GM23338 (cell line): ENCODE measurements around the gene PARP12. TPM values are rescaled to one million over a fixed set of nuclear protein-coding genes. Genes with fewer than 3 reads are reported as not detected.

ENCODE experiments used
- ATAC-seq: fragments of 200-7000 bp; cut with Tn5 transposase; 3 replicates; pipeline ENCODE4 v1.9.1; 2020
- DNase-seq: peaks from one replicate; pipeline ENCODE4 v3.0.0-alpha.2; 2015; ENCODE audit warnings: low spot score
- H2AFZ ChIP-seq: fragments of 200-600 bp; sonication (generic); 2 replicates; pipeline ENCODE4 v1.8.0; 2016; ENCODE audit warnings: antibody characterized with exemption, mild to moderate bottlenecking, moderate library complexity
- H3F3A ChIP-seq: fragments of 200-600 bp; sonication (generic); replicated peaks from 2 replicates; pipeline ENCODE4 v1.8.0; 2017; ENCODE audit warnings: antibody characterized with exemption, mixed run types, low read depth
- H3K27ac ChIP-seq: fragments of 200-600 bp; sonication (generic); 2 replicates; pipeline ENCODE4 v1.6.1; 2016; ENCODE audit warnings: low read depth
- H3K27me3 ChIP-seq: fragments of 200-600 bp; sonication (generic); 2 replicates; pipeline ENCODE4 v1.8.0; 2016; ENCODE audit warnings: mild to moderate bottlenecking, mixed run types, moderate library complexity; ENCODE audit not compliant: insufficient read depth
- H3K36me3 ChIP-seq: fragments of 200-600 bp; sonication (generic); 2 replicates; pipeline ENCODE4 v1.8.0; 2016; ENCODE audit warnings: mild to moderate bottlenecking; ENCODE audit not compliant: insufficient read depth
- H3K4me1 ChIP-seq: fragments of 200-600 bp; sonication (generic); 2 replicates; pipeline ENCODE4 v1.8.0; 2016; ENCODE audit warnings: mild to moderate bottlenecking, moderate library complexity; ENCODE audit not compliant: insufficient read depth
- H3K4me2 ChIP-seq: fragments of 200-600 bp; sonication (generic); 2 replicates; pipeline ENCODE4 v1.7.1; 2017; ENCODE audit warnings: mixed run types
- H3K4me3 ChIP-seq: fragments of 200-600 bp; sonication (generic); 2 replicates; pipeline ENCODE4 v1.6.1; 2016; ENCODE audit warnings: mixed run types
- H3K79me2 ChIP-seq: fragments of 200-600 bp; sonication (generic); replicated peaks from 2 replicates; pipeline ENCODE4 v1.8.0; 2017; ENCODE audit warnings: mild to moderate bottlenecking; ENCODE audit not compliant: insufficient read depth
- H3K9me2 ChIP-seq: fragments of 200-600 bp; sonication (generic); 2 replicates; pipeline ENCODE4 v1.8.0; 2017; ENCODE audit not compliant: insufficient read depth
- H4K20me1 ChIP-seq: fragments of 200-600 bp; sonication (generic); replicated peaks from 2 replicates; pipeline ENCODE4 v1.8.0; 2017; ENCODE audit warnings: mild to moderate bottlenecking; ENCODE audit not compliant: insufficient read depth
- H3K27ac Mint-ChIP-seq: 2 replicates; pipeline ENCODE4 v1.8.0; 2020; ENCODE audit warnings: inconsistent platforms, mild to moderate bottlenecking, moderate library complexity, mixed read lengths
- H3K27me3 Mint-ChIP-seq: 3 replicates; pipeline ENCODE4 v1.8.0; 2022; ENCODE audit warnings: low read depth, mild to moderate bottlenecking, moderate library complexity, mixed read lengths, inconsistent platforms; ENCODE audit not compliant: insufficient read depth, poor library complexity
- H3K36me3 Mint-ChIP-seq: 3 replicates; pipeline ENCODE4 v1.8.0; 2021; ENCODE audit warnings: low read depth, mild to moderate bottlenecking, inconsistent platforms, moderate library complexity, mixed read lengths
- H3K4me1 Mint-ChIP-seq: 3 replicates; pipeline ENCODE4 v1.8.0; 2020; ENCODE audit warnings: mild to moderate bottlenecking, inconsistent platforms, mixed read lengths
- H3K4me3 Mint-ChIP-seq: 3 replicates; pipeline ENCODE4 v1.8.0; 2021; ENCODE audit warnings: moderate library complexity, mild to moderate bottlenecking, inconsistent platforms, mixed read lengths
- H3K9me3 Mint-ChIP-seq: 3 replicates; pipeline ENCODE4 v1.8.0; 2020; ENCODE audit warnings: moderate library complexity, mild to moderate bottlenecking, inconsistent platforms, mixed read lengths
- EZH2phosphoT487 ChIP-seq: fragments of 200-600 bp; sonication (generic); IDR thresholded peaks from one replicate; pipeline ENCODE4 v1.8.1; 2018; ENCODE audit warnings: antibody characterized with exemption; ENCODE audit not compliant: unreplicated experiment
- STAT1 ChIP-seq: IDR thresholded peaks from one replicate; pipeline ENCODE4 v1.6.1; 2016; ENCODE audit warnings: antibody characterized with exemption; ENCODE audit not compliant: unreplicated experiment
- polyA plus RNA-seq: library from polyadenylated mRNA; unstranded; fragments of >200 nt; fragmentation: Nextera tagmentation; extraction: Ambion mirVana; gene quantifications from 2 replicates; pipeline ENCODE4 v1.2.1, GENCODE V29; 2016
- total RNA-seq: library from RNA; depleted of rRNA; stranded (reverse); fragments of >200 nt; shearing (Covaris generic); gene quantifications from 2 replicates; pipeline ENCODE4 v1.2.3, GENCODE V29; 2014
- TF ChIP-seq, protein P1 (sequence below): IDR thresholded peaks from one replicate; pipeline ENCODE4 v1.6.1; 2018; ENCODE audit warnings: antibody characterized with exemption; ENCODE audit not compliant: unreplicated experiment
- TF ChIP-seq, protein P2 (sequence below): fragments of 250-450 bp; sonication (Bioruptor Pico); IDR thresholded peaks from 2 replicates; pipeline ENCODE4 v1.5.0; 2020; ENCODE audit warnings: mild to moderate bottlenecking, moderate library complexity
- TF ChIP-seq, protein P3 (sequence below), 2 experiments: fragments of 200-600 bp in 1 of 2; sonication (generic) in 1 of 2; conservative IDR thresholded peaks; 2 replicates each; pipeline versions ENCODE4 v1.5.1 to v1.6.1; 2016 to 2017; ENCODE audit warnings: antibody characterized with exemption in 2 of 2, low read depth in 2 of 2, mild to moderate bottlenecking in 2 of 2, moderate library complexity in 1 of 2

PARP12 gene
- total and polyA plus RNA-seq, 2 experiments from 2014 or later = 2.7 to 10.3 TPM

DNA sequence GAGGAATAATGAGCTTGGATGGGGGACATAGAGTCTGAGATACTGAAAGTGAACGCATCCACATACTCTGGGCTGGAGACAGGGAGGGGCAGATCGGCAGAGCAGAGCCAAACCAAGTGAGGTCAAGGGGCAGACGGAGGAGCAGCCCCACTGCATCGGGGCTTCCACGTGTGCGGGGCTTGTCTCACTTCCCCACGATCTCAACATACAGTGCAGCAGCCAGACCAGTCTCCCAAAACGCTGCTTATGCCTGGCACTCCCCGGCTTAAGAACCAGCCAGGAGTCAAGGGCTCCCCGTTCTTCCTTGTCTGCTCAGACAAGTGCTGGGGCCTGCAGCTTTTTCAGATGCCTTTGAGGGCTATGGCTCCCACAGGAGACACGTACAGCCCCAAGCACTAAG is 43.6 kb downstream of the PARP12 start:
- no peak for DNase-seq
- Histone ChIP-seq H4K20me1 (no peaks in the 10 kb centered on the region), H3K4me2 (no peak overlapping the region), H3K9me2 (no peaks in the 10 kb centered on the region), H3K4me1 (no peaks in the 10 kb centered on the region), H3K27me3 (no peaks in the 10 kb centered on the region), H2AFZ (no peak overlapping the region), H3K27ac (no peak overlapping the region), H3K4me3 (no peak overlapping the region), H3K79me2 (no peaks in the 10 kb centered on the region), H3K36me3 (no peaks in the 10 kb centered on the region), H3F3A (no peaks in the 10 kb centered on the region)
- Mint-ChIP-seq H3K4me1 (no peaks in the 10 kb centered on the region), H3K27ac (no peak overlapping the region), H3K9me3 (no peaks in the 10 kb centered on the region), H3K36me3 (no peaks in the 10 kb centered on the region; the same call in 2 of the 3 replicates), H3K4me3 (no peak overlapping the region), H3K27me3 (peaks cover 12% of the 10 kb centered on the region)
- no peak for ATAC-seq
- TF ChIP-seq, protein P1, sequence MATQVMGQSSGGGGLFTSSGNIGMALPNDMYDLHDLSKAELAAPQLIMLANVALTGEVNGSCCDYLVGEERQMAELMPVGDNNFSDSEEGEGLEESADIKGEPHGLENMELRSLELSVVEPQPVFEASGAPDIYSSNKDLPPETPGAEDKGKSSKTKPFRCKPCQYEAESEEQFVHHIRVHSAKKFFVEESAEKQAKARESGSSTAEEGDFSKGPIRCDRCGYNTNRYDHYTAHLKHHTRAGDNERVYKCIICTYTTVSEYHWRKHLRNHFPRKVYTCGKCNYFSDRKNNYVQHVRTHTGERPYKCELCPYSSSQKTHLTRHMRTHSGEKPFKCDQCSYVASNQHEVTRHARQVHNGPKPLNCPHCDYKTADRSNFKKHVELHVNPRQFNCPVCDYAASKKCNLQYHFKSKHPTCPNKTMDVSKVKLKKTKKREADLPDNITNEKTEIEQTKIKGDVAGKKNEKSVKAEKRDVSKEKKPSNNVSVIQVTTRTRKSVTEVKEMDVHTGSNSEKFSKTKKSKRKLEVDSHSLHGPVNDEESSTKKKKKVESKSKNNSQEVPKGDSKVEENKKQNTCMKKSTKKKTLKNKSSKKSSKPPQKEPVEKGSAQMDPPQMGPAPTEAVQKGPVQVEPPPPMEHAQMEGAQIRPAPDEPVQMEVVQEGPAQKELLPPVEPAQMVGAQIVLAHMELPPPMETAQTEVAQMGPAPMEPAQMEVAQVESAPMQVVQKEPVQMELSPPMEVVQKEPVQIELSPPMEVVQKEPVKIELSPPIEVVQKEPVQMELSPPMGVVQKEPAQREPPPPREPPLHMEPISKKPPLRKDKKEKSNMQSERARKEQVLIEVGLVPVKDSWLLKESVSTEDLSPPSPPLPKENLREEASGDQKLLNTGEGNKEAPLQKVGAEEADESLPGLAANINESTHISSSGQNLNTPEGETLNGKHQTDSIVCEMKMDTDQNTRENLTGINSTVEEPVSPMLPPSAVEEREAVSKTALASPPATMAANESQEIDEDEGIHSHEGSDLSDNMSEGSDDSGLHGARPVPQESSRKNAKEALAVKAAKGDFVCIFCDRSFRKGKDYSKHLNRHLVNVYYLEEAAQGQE = no peak
- TF ChIP-seq, protein P2, sequence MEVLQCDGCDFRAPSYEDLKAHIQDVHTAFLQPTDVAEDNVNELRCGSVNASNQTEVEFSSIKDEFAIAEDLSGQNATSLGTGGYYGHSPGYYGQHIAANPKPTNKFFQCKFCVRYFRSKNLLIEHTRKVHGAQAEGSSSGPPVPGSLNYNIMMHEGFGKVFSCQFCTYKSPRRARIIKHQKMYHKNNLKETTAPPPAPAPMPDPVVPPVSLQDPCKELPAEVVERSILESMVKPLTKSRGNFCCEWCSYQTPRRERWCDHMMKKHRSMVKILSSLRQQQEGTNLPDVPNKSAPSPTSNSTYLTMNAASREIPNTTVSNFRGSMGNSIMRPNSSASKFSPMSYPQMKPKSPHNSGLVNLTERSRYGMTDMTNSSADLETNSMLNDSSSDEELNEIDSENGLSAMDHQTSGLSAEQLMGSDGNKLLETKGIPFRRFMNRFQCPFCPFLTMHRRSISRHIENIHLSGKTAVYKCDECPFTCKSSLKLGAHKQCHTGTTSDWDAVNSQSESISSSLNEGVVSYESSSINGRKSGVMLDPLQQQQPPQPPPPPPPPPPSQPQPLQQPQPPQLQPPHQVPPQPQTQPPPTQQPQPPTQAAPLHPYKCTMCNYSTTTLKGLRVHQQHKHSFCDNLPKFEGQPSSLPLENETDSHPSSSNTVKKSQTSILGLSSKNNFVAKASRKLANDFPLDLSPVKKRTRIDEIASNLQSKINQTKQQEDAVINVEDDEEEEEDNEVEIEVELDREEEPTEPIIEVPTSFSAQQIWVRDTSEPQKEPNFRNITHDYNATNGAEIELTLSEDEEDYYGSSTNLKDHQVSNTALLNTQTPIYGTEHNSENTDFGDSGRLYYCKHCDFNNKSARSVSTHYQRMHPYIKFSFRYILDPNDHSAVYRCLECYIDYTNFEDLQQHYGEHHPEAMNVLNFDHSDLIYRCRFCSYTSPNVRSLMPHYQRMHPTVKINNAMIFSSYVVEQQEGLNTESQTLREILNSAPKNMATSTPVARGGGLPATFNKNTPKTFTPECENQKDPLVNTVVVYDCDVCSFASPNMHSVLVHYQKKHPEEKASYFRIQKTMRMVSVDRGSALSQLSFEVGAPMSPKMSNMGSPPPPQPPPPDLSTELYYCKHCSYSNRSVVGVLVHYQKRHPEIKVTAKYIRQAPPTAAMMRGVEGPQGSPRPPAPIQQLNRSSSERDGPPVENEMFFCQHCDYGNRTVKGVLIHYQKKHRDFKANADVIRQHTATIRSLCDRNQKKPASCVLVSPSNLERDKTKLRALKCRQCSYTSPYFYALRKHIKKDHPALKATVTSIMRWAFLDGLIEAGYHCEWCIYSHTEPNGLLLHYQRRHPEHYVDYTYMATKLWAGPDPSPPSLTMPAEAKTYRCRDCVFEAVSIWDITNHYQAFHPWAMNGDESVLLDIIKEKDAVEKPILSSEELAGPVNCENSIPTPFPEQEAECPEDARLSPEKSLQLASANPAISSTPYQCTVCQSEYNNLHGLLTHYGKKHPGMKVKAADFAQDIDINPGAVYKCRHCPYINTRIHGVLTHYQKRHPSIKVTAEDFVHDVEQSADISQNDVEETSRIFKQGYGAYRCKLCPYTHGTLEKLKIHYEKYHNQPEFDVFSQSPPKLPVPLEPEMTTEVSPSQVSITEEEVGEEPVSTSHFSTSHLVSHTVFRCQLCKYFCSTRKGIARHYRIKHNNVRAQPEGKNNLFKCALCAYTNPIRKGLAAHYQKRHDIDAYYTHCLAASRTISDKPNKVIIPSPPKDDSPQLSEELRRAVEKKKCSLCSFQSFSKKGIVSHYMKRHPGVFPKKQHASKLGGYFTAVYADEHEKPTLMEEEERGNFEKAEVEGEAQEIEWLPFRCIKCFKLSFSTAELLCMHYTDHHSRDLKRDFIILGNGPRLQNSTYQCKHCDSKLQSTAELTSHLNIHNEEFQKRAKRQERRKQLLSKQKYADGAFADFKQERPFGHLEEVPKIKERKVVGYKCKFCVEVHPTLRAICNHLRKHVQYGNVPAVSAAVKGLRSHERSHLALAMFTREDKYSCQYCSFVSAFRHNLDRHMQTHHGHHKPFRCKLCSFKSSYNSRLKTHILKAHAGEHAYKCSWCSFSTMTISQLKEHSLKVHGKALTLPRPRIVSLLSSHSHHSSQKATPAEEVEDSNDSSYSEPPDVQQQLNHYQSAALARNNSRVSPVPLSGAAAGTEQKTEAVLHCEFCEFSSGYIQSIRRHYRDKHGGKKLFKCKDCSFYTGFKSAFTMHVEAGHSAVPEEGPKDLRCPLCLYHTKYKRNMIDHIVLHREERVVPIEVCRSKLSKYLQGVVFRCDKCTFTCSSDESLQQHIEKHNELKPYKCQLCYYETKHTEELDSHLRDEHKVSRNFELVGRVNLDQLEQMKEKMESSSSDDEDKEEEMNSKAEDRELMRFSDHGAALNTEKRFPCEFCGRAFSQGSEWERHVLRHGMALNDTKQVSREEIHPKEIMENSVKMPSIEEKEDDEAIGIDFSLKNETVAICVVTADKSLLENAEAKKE (CRISPR knock-in tag) = no peak
- TF ChIP-seq, protein P3, sequence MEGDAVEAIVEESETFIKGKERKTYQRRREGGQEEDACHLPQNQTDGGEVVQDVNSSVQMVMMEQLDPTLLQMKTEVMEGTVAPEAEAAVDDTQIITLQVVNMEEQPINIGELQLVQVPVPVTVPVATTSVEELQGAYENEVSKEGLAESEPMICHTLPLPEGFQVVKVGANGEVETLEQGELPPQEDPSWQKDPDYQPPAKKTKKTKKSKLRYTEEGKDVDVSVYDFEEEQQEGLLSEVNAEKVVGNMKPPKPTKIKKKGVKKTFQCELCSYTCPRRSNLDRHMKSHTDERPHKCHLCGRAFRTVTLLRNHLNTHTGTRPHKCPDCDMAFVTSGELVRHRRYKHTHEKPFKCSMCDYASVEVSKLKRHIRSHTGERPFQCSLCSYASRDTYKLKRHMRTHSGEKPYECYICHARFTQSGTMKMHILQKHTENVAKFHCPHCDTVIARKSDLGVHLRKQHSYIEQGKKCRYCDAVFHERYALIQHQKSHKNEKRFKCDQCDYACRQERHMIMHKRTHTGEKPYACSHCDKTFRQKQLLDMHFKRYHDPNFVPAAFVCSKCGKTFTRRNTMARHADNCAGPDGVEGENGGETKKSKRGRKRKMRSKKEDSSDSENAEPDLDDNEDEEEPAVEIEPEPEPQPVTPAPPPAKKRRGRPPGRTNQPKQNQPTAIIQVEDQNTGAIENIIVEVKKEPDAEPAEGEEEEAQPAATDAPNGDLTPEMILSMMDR (conservative IDR thresholded peaks at IDR 0.05; ENCODE audit: low read depth in 2 of 2) = no peak
- TF ChIP-seq EZH2phosphoT487 (no peak), STAT1 (no peak)
